PC-3 (cell line): ENCODE measurements around the gene CDK10. TPM values are rescaled to one million over a fixed set of nuclear protein-coding genes. Genes with fewer than 3 reads are reported as not detected.

Experiments
- ATAC-seq: fragments of 200-7000 bp; cut with Tn5 transposase; 2 replicates; pipeline ENCODE4 v1.9.1; 2020; ENCODE audit warnings: mild to moderate bottlenecking, moderate library complexity
- Bru-seq: library from RNA; stranded (reverse); fragments of 400-500 nt; gene quantifications from one replicate; lab custom pipeline; 2021; lab: Mats Ljungman, UMichigan
- BruChase-seq, 2 experiments: library from RNA; stranded (reverse); fragments of 400-500 nt; gene quantifications; one replicate each; lab custom pipeline; 2021; lab: Mats Ljungman, UMichigan
- BruUV-seq: library from RNA; stranded (reverse); fragments of 400-500 nt; replicated peaks from 2 replicates; lab custom pipeline; 2021; lab: Mats Ljungman, UMichigan
- CTCF ChIA-PET: fragments of 300-600 bp; sonication (Branson Sonifier 250); formaldehyde crosslinking; loops from one replicate; lab custom pipeline; 2022; ENCODE audit warnings: antibody characterized with exemption; lab: Charles Lee
- POLR2A ChIA-PET: fragments of 300-600 bp; sonication (Branson Sonifier 250); formaldehyde crosslinking; loops from one replicate; lab custom pipeline; 2022; ENCODE audit warnings: antibody characterized with exemption; ENCODE audit not compliant: unreplicated experiment; lab: Charles Lee
- DNase-seq: peaks from one replicate; pipeline ENCODE4 v3.0.0-alpha.2; 2015
- H2AFZ ChIP-seq: fragments of 300-600 bp; sonication (generic); 2 replicates; pipeline ENCODE4 v1.6.0; 2016; ENCODE audit warnings: antibody characterized with exemption, low read length
- H3F3A ChIP-seq: fragments of 300-600 bp; sonication (generic); one replicate; pipeline ENCODE4 v1.6.0; 2017; ENCODE audit warnings: antibody characterized with exemption, low read length, control low read depth, mild to moderate bottlenecking; ENCODE audit not compliant: unreplicated experiment
- H3K27ac ChIP-seq: fragments of 300-600 bp; sonication (generic); 2 replicates; pipeline ENCODE4 v1.5.1; 2016; ENCODE audit warnings: mild to moderate bottlenecking, low read length
- H3K27me3 ChIP-seq: fragments of 300-600 bp; sonication (generic); 2 replicates; pipeline ENCODE4 v1.6.1; 2016; ENCODE audit warnings: low read length, mixed read lengths
- H3K36me3 ChIP-seq: fragments of 300-600 bp; sonication (generic); 2 replicates; pipeline ENCODE4 v1.6.1; 2016; ENCODE audit warnings: low read depth, mixed run types, low read length, mixed read lengths
- H3K4me1 ChIP-seq: fragments of 300-600 bp; sonication (generic); 2 replicates; pipeline ENCODE4 v1.5.1; 2016; ENCODE audit warnings: low read length; ENCODE audit not compliant: insufficient read depth
- H3K4me2 ChIP-seq: fragments of 300-600 bp; sonication (generic); 2 replicates; pipeline ENCODE4 v1.6.0; 2016; ENCODE audit warnings: low read length
- H3K4me3 ChIP-seq: fragments of 300-600 bp; sonication (generic); 2 replicates; pipeline ENCODE4 v1.5.1; 2016; ENCODE audit warnings: mild to moderate bottlenecking, low read length, mixed read lengths
- H3K79me2 ChIP-seq: fragments of 300-600 bp; sonication (generic); 2 replicates; pipeline ENCODE4 v1.6.1; 2017; ENCODE audit warnings: low read length, mixed read lengths
- H3K9ac ChIP-seq: fragments of 300-600 bp; sonication (generic); 2 replicates; pipeline ENCODE4 v1.6.0; 2016; ENCODE audit warnings: mild to moderate bottlenecking, low read length
- H3K9me2 ChIP-seq: fragments of 300-600 bp; sonication (generic); replicated peaks from 2 replicates; pipeline ENCODE4 v1.6.1; 2016; ENCODE audit warnings: mixed run types, low read length, mixed read lengths
- H3K9me3 ChIP-seq: fragments of 300-600 bp; sonication (generic); 2 replicates; pipeline ENCODE4 v1.6.1; 2016; ENCODE audit warnings: low read length, mixed read lengths
- H4K20me1 ChIP-seq: fragments of 300-600 bp; sonication (generic); 2 replicates; pipeline ENCODE4 v1.6.1; 2016; ENCODE audit warnings: low read length, mixed read lengths
- EZH2 ChIP-seq: fragments of 300-600 bp; sonication (generic); IDR thresholded peaks from one replicate; pipeline ENCODE4 v1.6.1; 2017; ENCODE audit warnings: antibody characterized with exemption, mild to moderate bottlenecking, low read length; ENCODE audit not compliant: unreplicated experiment
- EZH2phosphoT487 ChIP-seq: fragments of 300-600 bp; sonication (generic); IDR thresholded peaks from 2 replicates; pipeline ENCODE4 v1.6.1; 2018; ENCODE audit warnings: mild to moderate bottlenecking, antibody characterized with exemption, low read length, borderline replicate concordance
- intact Hi-C: fragments of 100-400 bp; cut with micrococcal nuclease; formaldehyde crosslinking; loops from 2 replicates; pipeline ENCODE4 v1.9.0; 2023
- long read RNA-seq: library from polyadenylated mRNA; unstranded; transcript quantifications from one replicate; pipeline ENCODE4 v2.0.0, GENCODE V29; 2021; ENCODE audit not compliant: unreplicated experiment
- total RNA-seq: library from RNA; depleted of rRNA; stranded (reverse); fragments of >200 nt; gene quantifications from 2 replicates; pipeline ENCODE4 v1.2.3, GENCODE V29; 2014; rRNA removed
- TF ChIP-seq, protein P1 (sequence below): fragments of 300-600 bp; sonication (generic); conservative IDR thresholded peaks from 2 replicates; pipeline ENCODE4 v1.5.1; 2017; ENCODE audit warnings: antibody characterized with exemption, low read depth, mild to moderate bottlenecking, low read length

Gene CDK10
- total RNA-seq = 50.0 and 51.1 TPM in 2 replicates
- Bru-seq, nascent RNA = percentile 74 among the genes with signal in this experiment
- BruChase-seq, experiment 1, labeled RNA remaining after a 6-hour chase = percentile 88 among the genes with signal in this experiment
- BruChase-seq, experiment 2, labeled RNA remaining after a 2-hour chase = percentile 79 among the genes with signal in this experiment
- long read RNA-seq, partial matches to known transcripts = 26 of 120 reads
- long read RNA-seq, other reads (novel, unspliced or antisense) = 90 of 120 reads

GRCh38 chr16:89686520-89687091, at the start of gene CDK10:
Gene CDK10, plus strand, starts transcription at chr16:89686689. Its CDS starts 22 bp downstream, at chr16:89686711.
- DNase-seq = peak; percentile 90
- CTCF ChIA-PET = interaction anchor here (0.6 kb wide), 1 partner anchor 332 kb away, joined by 3 read pairs; no protein-coding TSS in a partner anchor
- H3K4me2 ChIP-seq = peak within 1 kb of the TSS; percentile 86
- ATAC-seq = peak; percentile 91
- peak within 1 kb of the TSS; percentile 76 for H3K4me3 ChIP-seq
- TF ChIP-seq, protein P1, sequence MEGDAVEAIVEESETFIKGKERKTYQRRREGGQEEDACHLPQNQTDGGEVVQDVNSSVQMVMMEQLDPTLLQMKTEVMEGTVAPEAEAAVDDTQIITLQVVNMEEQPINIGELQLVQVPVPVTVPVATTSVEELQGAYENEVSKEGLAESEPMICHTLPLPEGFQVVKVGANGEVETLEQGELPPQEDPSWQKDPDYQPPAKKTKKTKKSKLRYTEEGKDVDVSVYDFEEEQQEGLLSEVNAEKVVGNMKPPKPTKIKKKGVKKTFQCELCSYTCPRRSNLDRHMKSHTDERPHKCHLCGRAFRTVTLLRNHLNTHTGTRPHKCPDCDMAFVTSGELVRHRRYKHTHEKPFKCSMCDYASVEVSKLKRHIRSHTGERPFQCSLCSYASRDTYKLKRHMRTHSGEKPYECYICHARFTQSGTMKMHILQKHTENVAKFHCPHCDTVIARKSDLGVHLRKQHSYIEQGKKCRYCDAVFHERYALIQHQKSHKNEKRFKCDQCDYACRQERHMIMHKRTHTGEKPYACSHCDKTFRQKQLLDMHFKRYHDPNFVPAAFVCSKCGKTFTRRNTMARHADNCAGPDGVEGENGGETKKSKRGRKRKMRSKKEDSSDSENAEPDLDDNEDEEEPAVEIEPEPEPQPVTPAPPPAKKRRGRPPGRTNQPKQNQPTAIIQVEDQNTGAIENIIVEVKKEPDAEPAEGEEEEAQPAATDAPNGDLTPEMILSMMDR = no peak
- TF ChIP-seq EZH2 = no peak
- TF ChIP-seq EZH2phosphoT487 = no peak
- intact Hi-C loops = no loop called here
- no TSS peak for BruUV-seq
- H3K9me3 ChIP-seq = no peaks in the 10 kb centered on the region
- POLR2A ChIA-PET = interaction anchor here (0.5 to 0.7 kb wide), 2 partner anchors 111 to 286 kb away, joined by 3 read pairs; no protein-coding TSS in a partner anchor
- H3F3A ChIP-seq = no peaks in the 10 kb centered on the region
- H4K20me1 ChIP-seq = no peaks in the 10 kb centered on the region
- H3K27me3 ChIP-seq = no peaks in the 10 kb centered on the region
- peaks cover 6% of the 10 kb centered on the region; the same call in 1 of the 2 replicates for H3K4me1 ChIP-seq
- peak within 1 kb of the TSS; percentile 79 for H3K27ac ChIP-seq
- H3K79me2 ChIP-seq = peaks cover 27% of the 10 kb centered on the region
- H3K36me3 ChIP-seq = peaks cover 4% of the 10 kb centered on the region; the same call in 1 of the 2 replicates
- H3K9ac ChIP-seq = peak within 1 kb of the TSS; percentile 97
- H2AFZ ChIP-seq = peak within 1 kb of the TSS; percentile 77
- no peaks in the 10 kb centered on the region for H3K9me2 ChIP-seq

DNA sequence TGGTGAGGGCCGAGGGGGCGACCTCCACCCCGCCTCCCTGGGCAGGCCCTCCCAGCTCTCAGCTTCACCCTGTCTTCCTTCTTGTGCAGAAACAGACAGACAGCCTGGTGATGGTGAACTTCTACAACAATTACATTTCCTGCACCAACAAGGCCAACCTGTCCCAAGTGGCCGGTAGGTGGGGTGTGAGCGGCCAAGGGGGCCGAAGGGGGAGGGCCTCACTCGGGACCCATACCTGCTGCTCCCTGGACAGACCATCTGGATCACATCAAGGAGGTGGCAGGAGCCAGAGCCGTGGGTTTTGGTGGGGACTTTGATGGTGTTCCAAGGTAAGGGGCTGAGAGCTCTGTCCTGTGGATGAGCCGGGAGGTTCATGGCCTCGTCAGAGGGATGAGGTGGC, 49.1 kb upstream of the CDK10 start:
- Histone ChIP-seq H3K79me2 (no peaks in the 10 kb centered on the region), H3K4me1 (peaks cover 13% of the 10 kb centered on the region), H3K4me3 (no peak overlapping the region), H3K4me2 (no peak overlapping the region), H3K27me3 (peaks cover 3% of the 10 kb centered on the region; the same call in 1 of the 2 replicates), H4K20me1 (no peaks in the 10 kb centered on the region), H2AFZ (no peak overlapping the region), H3K9ac (no peak overlapping the region), H3F3A (no peaks in the 10 kb centered on the region), H3K27ac (no peak overlapping the region), H3K9me3 (no peaks in the 10 kb centered on the region), H3K36me3 (no peaks in the 10 kb centered on the region), H3K9me2 (no peaks in the 10 kb centered on the region)
- no peak for TF ChIP-seq EZH2phosphoT487
- TF ChIP-seq, protein P1 = no peak
- no peak for TF ChIP-seq EZH2
- DNase-seq (no peak), ATAC-seq (no peak)
- no TSS peak for BruUV-seq
- intact Hi-C loops = no loop called here
- POLR2A ChIA-PET = no interaction called here
- CTCF ChIA-PET = no interaction called here

DNA sequence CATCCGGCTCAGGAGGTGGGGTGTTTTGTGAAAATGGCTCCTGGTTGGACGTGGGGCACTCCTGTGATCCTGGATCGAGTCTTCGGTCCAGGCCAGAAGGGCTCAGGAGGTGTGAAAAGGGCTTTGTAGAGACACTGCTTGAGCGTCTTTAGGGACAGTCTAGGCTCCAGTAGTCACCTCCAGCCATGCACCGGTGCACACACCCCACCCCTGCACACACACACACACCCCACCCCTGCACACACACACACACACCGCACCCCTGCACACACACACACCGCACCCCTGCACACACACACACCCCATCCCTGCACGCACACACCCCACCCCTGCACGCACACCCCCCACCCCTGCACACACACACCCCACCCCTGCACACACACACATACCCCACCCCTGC, 48.0 kb upstream of the CDK10 start:
- H3F3A ChIP-seq = no peaks in the 10 kb centered on the region
- DNase-seq (no peak), ATAC-seq (no peak)
- H4K20me1 ChIP-seq = no peaks in the 10 kb centered on the region
- intact Hi-C loops = no loop called here
- H3K4me1 ChIP-seq = peaks cover 3% of the 10 kb centered on the region
- H2AFZ ChIP-seq = no peak overlapping the region
- no peak overlapping the region for H3K4me3 ChIP-seq
- H3K9ac ChIP-seq = no peak overlapping the region
- no peaks in the 10 kb centered on the region for H3K36me3 ChIP-seq
- TF ChIP-seq, protein P1 = no peak
- no peak for TF ChIP-seq EZH2phosphoT487
- no peak for TF ChIP-seq EZH2
- no peak overlapping the region for H3K4me2 ChIP-seq
- ChIA-PET POLR2A (no interaction called here), CTCF (no interaction called here)
- H3K27me3 ChIP-seq = peaks cover 3% of the 10 kb centered on the region; the same call in 1 of the 2 replicates
- H3K9me2 ChIP-seq = no peaks in the 10 kb centered on the region
- H3K9me3 ChIP-seq = no peaks in the 10 kb centered on the region
- no peak overlapping the region for H3K27ac ChIP-seq
- H3K79me2 ChIP-seq = no peaks in the 10 kb centered on the region
- BruUV-seq = no TSS peak
